GM12872 (cell line): Measurements from ENCODE around the gene LAIR1.

Source experiments
- TF ChIP-seq, protein P1 (sequence below): IDR thresholded peaks from 3 replicates; pipeline ENCODE4 v1.5.1; 2011; ENCODE audit warnings: low read depth, mild to moderate bottlenecking, low read length, moderate library complexity; ENCODE audit not compliant: insufficient read depth

Gene LAIR1

GRCh38 chr19:54354761-54355160 lies 10.0 kb downstream of the LAIR1 start:
- TF ChIP-seq, protein P1, sequence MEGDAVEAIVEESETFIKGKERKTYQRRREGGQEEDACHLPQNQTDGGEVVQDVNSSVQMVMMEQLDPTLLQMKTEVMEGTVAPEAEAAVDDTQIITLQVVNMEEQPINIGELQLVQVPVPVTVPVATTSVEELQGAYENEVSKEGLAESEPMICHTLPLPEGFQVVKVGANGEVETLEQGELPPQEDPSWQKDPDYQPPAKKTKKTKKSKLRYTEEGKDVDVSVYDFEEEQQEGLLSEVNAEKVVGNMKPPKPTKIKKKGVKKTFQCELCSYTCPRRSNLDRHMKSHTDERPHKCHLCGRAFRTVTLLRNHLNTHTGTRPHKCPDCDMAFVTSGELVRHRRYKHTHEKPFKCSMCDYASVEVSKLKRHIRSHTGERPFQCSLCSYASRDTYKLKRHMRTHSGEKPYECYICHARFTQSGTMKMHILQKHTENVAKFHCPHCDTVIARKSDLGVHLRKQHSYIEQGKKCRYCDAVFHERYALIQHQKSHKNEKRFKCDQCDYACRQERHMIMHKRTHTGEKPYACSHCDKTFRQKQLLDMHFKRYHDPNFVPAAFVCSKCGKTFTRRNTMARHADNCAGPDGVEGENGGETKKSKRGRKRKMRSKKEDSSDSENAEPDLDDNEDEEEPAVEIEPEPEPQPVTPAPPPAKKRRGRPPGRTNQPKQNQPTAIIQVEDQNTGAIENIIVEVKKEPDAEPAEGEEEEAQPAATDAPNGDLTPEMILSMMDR = no peak

GRCh38 chr19:54352546-54352945 lies 12.2 kb downstream of the LAIR1 start:
- TF ChIP-seq, protein P1 = no peak

DNA sequence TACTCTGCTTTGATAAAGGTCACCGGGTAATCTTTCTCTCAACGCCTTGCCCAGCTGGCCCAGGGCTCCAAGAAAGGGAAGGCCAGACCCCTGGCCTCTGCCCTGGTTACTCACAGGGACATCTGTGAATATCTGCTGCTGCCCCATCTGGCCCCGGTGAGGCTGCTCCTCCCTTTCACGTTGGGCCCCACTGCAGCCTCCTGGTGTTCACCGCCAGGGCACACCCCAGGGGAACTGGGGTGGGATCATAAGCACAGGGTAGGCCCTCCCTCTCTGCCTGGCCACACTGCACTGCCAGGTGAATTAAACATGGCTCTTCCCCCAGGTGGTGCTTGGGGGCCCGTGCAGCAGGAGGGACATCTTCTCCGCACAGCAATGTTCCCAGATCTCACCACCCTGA lies 12.7 kb downstream of the LAIR1 start:
- TF ChIP-seq, protein P1 = no peak

- TF ChIP-seq, protein P1 = no peak
Observed at GRCh38 chr19:54351474-54351873, 13.3 kb downstream of the LAIR1 start.

DNA sequence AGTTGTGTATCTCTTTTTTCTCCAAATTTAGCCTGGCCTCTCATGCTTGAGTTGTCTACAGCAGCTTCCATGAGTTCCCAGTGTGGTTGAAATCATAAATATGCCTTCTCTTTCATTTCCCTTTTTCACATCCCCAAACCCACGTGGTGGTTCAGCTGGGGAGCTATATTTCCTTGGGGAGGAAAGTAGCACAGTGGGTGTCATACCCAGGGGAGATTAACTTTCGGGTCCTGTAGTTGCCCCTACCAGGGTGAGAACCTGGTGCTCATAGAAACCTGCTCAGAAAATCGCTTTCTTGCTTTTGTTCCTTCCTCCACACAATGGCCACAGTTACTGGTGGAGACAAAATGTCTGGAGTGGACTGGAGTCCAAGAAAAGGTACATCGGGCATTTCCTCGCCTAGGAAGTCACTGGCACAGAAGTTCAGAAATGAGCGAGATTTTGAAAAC lies 18.8 kb downstream of the LAIR1 start:
- TF ChIP-seq, protein P1 = no peak

- TF ChIP-seq, protein P1 = no peak
Observed at GRCh38 chr19:54343868-54344267, 20.9 kb downstream of the LAIR1 start.

- TF ChIP-seq, protein P1 = no peak
Observed at GRCh38 chr19:54341295-54341694, 23.4 kb downstream of the LAIR1 start.
